Measurements from ENCODE around the gene TECTA.

The TECTA gene

DNA sequence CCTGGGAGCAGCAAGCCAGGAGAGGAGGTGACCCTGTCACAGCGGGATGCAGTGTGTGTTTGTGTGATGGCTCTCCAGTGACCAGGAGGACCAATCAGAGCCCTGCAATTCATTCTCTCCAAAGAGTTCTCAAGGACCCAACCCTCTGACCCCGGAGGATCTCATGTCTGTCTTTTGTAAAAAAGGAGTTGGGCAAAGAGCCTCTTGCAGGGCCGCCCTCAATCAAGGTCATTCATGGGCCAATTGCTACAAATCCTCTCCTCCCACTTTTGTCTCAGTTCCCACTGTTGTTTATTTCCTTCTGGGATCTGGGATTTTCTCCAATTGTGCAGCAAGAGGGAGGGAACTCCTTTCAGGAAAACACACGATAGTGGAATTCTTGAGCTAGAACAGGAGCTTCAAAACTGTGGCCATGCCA lies 4.0 kb downstream of the TECTA start:
- DNase-seq (ENCODE audit: low read depth) = no peak

DNA sequence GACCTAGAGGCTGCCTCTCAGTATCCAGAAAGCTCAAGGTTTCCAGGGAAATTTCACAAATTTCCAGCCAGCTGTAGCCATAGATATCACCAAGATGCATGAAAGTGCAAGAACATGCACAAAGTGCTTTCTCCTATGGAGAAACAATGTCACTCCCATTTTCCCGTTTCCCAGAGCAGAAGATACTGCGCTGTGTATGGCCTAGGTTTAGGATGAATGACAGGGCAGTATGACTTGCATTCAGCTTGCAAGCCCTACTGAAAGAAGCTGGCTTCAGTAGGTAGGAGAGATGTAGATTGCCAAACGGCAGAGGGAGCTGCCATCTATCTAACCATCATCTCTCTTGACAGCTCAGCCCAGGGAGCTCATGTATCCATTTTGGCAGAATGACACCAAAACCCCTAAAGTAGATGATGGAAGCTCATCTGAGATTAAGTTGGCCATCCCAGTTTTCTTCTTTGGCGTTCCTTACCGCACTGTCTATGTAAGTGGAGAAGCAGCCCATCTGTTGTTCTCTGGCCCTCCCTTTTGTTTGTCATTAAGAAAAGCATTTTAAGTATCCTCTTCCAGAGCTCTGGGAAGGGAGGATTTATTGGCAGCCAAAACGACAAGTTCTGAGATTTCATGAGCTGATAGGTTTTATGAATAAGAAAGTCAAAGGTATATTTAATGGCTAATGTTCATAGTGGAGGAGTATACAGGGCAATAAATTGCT lies 4.6 kb downstream of the TECTA start:
- TF ChIP-seq, protein P1, sequence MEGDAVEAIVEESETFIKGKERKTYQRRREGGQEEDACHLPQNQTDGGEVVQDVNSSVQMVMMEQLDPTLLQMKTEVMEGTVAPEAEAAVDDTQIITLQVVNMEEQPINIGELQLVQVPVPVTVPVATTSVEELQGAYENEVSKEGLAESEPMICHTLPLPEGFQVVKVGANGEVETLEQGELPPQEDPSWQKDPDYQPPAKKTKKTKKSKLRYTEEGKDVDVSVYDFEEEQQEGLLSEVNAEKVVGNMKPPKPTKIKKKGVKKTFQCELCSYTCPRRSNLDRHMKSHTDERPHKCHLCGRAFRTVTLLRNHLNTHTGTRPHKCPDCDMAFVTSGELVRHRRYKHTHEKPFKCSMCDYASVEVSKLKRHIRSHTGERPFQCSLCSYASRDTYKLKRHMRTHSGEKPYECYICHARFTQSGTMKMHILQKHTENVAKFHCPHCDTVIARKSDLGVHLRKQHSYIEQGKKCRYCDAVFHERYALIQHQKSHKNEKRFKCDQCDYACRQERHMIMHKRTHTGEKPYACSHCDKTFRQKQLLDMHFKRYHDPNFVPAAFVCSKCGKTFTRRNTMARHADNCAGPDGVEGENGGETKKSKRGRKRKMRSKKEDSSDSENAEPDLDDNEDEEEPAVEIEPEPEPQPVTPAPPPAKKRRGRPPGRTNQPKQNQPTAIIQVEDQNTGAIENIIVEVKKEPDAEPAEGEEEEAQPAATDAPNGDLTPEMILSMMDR (conservative IDR thresholded peaks at IDR 0.05; ENCODE audit: low read depth, low read length) = no peak
- H3K4me3 ChIP-seq (ENCODE audit: low read depth, low read length) = no peak overlapping the region
- no peak for DNase-seq (ENCODE audit: low read depth)

More for the DNA sequence above, 4.0 kb downstream of the TECTA start:
- no peak overlapping the region for H3K4me3 ChIP-seq (ENCODE audit: low read depth, low read length)
- TF ChIP-seq, protein P1 (conservative IDR thresholded peaks at IDR 0.05; ENCODE audit: low read depth, low read length) = no peak

DNA sequence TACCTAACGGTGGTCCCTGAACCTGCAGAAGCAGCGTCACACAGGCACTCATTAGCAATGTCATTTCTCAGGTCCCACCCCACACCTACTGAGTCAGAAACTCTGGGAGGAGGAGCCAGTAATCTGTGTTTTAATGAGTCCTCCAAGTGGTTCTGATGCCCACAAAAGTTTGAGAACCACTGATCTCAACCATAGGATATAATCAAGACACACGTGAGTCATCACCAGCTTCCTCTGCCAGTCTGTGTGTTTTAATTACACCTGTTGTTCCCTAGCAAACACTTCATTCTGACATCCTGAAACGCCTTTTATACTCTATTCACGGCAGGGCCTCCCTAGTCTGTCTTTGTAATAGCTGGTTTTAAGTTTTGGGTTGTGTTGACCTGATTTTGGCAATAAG lies 5.8 kb downstream of the TECTA start:
- DNase-seq (ENCODE audit: low read depth) = no peak
- TF ChIP-seq, protein P1 (conservative IDR thresholded peaks at IDR 0.05; ENCODE audit: low read depth, low read length) = no peak
- H3K4me3 ChIP-seq (ENCODE audit: low read depth, low read length) = no peak overlapping the region

DNA sequence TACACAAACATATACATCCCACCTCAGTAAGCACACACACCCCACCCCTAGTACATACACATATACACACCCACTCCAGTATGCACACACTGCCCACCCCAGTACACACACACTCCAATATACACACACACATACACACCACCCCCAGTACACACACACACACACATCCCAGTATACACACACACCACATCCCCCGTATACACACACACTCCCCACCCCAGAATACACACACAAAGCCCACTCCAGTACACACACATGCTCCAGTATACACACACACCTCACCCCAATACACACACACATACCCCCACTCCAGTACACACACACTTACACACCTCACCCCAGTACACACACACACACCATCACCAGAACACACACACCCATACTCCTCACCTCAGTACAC lies 7.4 kb downstream of the TECTA start:
- no peak overlapping the region for H3K4me3 ChIP-seq (ENCODE audit: low read depth, low read length)
- no peak for DNase-seq (ENCODE audit: low read depth)
- TF ChIP-seq, protein P1 (conservative IDR thresholded peaks at IDR 0.05; ENCODE audit: low read depth, low read length) = no peak

DNA sequence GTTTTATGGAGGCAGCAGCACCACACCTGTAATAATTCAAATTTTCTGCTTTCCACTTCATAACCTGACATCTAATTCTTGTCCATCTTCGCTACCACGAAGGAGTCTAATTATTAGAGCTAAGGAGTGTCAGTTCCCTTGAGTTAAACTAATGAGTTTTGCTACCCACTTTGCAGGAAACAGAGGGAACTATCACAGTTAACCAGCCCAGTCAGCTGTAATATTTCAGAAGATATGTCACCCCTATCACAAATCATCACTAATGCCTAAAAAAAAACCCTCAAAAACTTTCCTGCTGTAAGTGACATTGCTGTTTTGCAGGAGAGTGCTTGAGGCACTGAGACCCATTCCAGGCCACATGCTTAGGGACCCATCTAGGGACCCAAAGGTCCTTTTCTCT lies 8.4 kb downstream of the TECTA start:
- TF ChIP-seq, protein P1 (conservative IDR thresholded peaks at IDR 0.05; ENCODE audit: low read depth, low read length) = no peak
- no peak for DNase-seq (ENCODE audit: low read depth)
- H3K4me3 ChIP-seq (ENCODE audit: low read depth, low read length) = no peak overlapping the region

DNA sequence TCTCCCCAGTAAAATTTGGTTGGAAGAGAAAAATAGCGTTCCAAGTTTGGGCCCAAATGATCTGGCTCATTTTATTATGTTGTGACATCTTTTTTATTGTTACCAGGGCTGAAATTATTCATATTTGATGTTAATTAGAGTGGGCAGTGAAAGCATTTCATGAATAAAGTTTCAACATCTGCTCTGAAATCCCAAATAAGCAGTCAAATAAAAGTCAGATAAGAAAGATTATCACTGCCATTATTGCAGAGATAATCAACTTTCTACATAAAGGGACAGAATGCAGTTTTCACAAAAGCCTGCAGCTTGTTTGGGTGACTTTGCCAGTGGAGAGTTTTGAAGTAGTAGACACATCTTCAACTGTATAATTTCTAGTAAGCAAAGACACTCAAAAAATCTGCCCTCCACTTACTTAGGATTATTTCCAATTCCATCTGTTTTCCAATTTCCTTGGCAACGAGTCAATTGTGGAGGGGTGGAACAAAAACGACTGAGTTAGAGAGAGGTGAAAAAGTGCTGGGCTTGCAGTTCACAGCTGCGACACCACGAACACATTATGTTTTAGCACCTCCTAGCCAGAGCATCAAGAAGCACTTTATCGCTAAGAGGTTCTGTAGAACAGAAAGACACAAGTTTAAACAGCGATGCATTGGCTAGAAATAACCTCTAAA lies 9.0 kb downstream of the TECTA start:
- H3K4me3 ChIP-seq (ENCODE audit: low read depth, low read length) = no peak overlapping the region
- TF ChIP-seq, protein P1 (conservative IDR thresholded peaks at IDR 0.05; ENCODE audit: low read depth, low read length) = no peak
- no peak for DNase-seq (ENCODE audit: low read depth)
